ENCODE measurements around the gene LRG1.

Gene LRG1

DNA sequence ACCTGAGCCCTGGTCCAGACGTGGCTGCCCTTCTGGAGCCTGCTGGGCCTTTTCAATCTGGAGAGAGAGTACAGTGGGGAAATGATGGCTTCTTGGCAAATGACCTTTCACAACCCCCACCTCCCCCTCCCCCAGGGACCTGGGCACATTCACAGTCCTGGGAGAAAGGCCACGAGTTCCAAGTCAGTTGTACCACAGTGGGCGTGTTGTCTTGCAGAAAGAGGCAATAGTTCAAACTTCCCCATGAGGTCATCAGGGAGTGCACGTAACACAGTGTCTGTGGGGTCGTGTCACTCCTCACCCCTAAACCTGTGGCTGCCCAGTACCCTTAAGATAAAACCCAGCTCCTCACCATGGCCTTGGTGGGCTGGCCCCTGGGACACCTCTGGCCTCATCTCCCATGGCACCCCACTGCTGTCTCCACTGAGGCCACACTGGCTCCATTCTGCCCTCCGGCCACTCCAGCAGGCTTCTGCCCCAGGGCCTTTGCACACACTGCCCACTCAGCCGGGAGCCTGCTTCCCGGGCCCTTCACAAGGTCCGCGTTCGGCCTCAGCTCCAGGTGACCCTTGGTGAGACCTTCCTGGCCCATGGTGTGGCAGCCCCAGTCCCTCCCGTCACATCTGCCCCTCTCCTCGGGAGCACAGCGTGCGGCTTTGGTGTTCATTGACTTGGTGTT is 34.8 kb downstream of the LRG1 start:
- TF ChIP-seq RAD21 (IDR thresholded peaks at IDR 0.05; ENCODE audit: low read depth) (no peak), CEBPB (IDR thresholded peaks at IDR 0.05) (no peak), TCF12 (IDR thresholded peaks at IDR 0.05; ENCODE audit: low read depth) (no peak), ZBTB7A (IDR thresholded peaks at IDR 0.05; ENCODE audit: low read depth) (no peak), YY1 (IDR thresholded peaks at IDR 0.05; ENCODE audit: low read depth) (no peak), NFIC (IDR thresholded peaks at IDR 0.05) (no peak), CREB1 (IDR thresholded peaks at IDR 0.05; ENCODE audit: low read depth) (no peak), TEAD4 (IDR thresholded peaks at IDR 0.05) (no peak), EP300 (IDR thresholded peaks at IDR 0.05; ENCODE audit: borderline replicate concordance) (no peak), FOXM1 (IDR thresholded peaks at IDR 0.05; ENCODE audit: borderline replicate concordance, low read depth) (no peak), TAF1 (IDR thresholded peaks at IDR 0.05; ENCODE audit: low read depth) (no peak), EGR1 (IDR thresholded peaks at IDR 0.05) (no peak)
- TF ChIP-seq, protein P1, sequence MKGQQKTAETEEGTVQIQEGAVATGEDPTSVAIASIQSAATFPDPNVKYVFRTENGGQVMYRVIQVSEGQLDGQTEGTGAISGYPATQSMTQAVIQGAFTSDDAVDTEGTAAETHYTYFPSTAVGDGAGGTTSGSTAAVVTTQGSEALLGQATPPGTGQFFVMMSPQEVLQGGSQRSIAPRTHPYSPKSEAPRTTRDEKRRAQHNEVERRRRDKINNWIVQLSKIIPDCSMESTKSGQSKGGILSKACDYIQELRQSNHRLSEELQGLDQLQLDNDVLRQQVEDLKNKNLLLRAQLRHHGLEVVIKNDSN (IDR thresholded peaks at IDR 0.05) = no peak
- TF ChIP-seq, protein P2, sequence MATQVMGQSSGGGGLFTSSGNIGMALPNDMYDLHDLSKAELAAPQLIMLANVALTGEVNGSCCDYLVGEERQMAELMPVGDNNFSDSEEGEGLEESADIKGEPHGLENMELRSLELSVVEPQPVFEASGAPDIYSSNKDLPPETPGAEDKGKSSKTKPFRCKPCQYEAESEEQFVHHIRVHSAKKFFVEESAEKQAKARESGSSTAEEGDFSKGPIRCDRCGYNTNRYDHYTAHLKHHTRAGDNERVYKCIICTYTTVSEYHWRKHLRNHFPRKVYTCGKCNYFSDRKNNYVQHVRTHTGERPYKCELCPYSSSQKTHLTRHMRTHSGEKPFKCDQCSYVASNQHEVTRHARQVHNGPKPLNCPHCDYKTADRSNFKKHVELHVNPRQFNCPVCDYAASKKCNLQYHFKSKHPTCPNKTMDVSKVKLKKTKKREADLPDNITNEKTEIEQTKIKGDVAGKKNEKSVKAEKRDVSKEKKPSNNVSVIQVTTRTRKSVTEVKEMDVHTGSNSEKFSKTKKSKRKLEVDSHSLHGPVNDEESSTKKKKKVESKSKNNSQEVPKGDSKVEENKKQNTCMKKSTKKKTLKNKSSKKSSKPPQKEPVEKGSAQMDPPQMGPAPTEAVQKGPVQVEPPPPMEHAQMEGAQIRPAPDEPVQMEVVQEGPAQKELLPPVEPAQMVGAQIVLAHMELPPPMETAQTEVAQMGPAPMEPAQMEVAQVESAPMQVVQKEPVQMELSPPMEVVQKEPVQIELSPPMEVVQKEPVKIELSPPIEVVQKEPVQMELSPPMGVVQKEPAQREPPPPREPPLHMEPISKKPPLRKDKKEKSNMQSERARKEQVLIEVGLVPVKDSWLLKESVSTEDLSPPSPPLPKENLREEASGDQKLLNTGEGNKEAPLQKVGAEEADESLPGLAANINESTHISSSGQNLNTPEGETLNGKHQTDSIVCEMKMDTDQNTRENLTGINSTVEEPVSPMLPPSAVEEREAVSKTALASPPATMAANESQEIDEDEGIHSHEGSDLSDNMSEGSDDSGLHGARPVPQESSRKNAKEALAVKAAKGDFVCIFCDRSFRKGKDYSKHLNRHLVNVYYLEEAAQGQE (IDR thresholded peaks at IDR 0.05; ENCODE audit: low read depth) = no peak

DNA sequence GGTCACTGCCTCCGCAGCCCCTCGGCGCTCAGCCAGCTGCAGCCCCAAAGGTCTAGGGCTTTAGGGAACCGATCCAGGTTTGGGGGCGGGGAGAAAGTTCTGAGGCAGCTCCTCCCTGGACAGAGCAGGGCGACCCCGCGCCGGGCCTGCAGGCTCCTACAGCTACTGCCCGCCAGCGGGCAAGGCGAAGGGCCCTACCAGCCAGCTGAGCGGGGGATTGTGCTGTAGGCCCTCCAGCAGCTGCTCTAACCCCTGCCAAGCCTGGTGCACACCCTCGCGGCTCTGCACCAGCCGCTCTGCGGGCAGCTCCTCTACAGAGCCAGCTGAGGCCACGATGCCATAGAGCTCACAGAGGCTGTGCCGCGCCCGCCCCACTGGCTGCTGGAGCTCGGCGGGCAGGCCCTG is 35.5 kb downstream of the LRG1 start:
- TF ChIP-seq TCF12 (IDR thresholded peaks at IDR 0.05; ENCODE audit: low read depth) (no peak), ZBTB7A (IDR thresholded peaks at IDR 0.05; ENCODE audit: low read depth) (no peak), TEAD4 (IDR thresholded peaks at IDR 0.05) (no peak), EGR1 (IDR thresholded peaks at IDR 0.05) (no peak), FOXM1 (IDR thresholded peaks at IDR 0.05; ENCODE audit: borderline replicate concordance, low read depth) (no peak)

DNA sequence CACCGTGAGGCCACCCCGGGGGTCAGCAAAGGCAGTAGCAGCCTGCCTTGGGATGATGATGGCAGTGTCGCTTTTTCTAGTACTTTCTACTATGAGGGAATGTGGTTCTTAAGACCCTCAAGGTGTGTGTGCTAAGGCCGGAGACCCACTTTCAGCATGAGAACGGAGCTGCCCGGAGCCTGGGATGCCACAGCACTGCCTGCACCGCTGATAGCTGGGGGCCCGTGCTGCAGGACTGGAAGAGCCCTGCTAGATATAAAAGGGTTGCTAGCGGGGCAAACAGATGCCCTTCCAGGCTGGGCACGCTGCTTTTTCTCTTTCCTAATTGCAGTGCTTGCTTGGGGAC is 36.0 kb downstream of the LRG1 start:
- no peak for TF ChIP-seq NFIC (IDR thresholded peaks at IDR 0.05)
- TF ChIP-seq, protein P3, sequence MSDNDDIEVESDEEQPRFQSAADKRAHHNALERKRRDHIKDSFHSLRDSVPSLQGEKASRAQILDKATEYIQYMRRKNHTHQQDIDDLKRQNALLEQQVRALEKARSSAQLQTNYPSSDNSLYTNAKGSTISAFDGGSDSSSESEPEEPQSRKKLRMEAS (IDR thresholded peaks at IDR 0.05) = no peak
- no peak for TF ChIP-seq CREB1 (IDR thresholded peaks at IDR 0.05; ENCODE audit: low read depth)
- TF ChIP-seq RAD21 (IDR thresholded peaks at IDR 0.05; ENCODE audit: low read depth) = no peak
- TF ChIP-seq YY1 (IDR thresholded peaks at IDR 0.05; ENCODE audit: low read depth) = no peak
- no peak for TF ChIP-seq TCF12 (IDR thresholded peaks at IDR 0.05; ENCODE audit: low read depth)
- no peak for TF ChIP-seq TAF1 (IDR thresholded peaks at IDR 0.05; ENCODE audit: low read depth)
- TF ChIP-seq, protein P1 (IDR thresholded peaks at IDR 0.05) = no peak
- TF ChIP-seq TEAD4 (IDR thresholded peaks at IDR 0.05) = no peak
- no peak for TF ChIP-seq EGR1 (IDR thresholded peaks at IDR 0.05)
- TF ChIP-seq, protein P2 (IDR thresholded peaks at IDR 0.05; ENCODE audit: low read depth) = no peak
- no peak for TF ChIP-seq ZBTB7A (IDR thresholded peaks at IDR 0.05; ENCODE audit: low read depth)
- TF ChIP-seq FOXM1 (IDR thresholded peaks at IDR 0.05; ENCODE audit: borderline replicate concordance, low read depth) = no peak
- no peak for TF ChIP-seq EP300 (IDR thresholded peaks at IDR 0.05; ENCODE audit: borderline replicate concordance)
- no peak for TF ChIP-seq CEBPB (IDR thresholded peaks at IDR 0.05)

DNA sequence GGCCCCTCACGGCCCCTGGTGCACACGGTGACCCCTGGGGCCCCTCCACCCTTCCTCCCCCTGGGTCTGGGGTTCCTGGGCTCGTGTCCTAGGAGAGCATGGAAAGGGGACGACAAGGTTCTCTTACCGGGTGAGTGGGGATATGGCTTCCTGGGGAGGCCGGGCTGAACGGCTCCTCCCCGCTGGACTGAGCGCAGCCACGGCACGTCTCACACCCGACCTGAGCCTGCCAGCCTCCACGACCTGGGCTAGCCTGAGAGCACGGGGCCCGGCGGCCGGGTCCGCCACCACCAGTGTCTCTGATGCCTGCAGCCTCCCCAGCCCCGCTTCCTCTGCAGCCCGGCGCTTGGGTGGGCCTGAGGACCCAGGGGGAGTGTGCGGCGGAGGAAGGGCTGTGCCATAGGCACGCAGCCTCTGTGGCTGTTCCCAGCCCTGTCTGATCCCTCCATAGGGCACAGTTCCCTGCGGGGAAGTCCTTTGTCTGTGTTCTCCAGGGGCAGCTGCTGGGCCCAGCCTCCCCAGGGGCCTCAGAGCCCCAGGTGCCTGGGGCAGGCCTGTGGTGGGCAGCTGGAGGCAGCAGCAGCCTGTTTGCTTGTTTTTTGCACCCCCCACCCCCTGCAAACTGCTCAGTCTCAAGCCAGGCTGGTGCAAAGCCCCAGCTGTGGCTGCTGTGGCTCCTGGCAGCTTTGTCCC is 36.6 kb downstream of the LRG1 start:
- TF ChIP-seq TCF12 (IDR thresholded peaks at IDR 0.05; ENCODE audit: low read depth) (no peak), TEAD4 (IDR thresholded peaks at IDR 0.05) (no peak), FOXM1 (IDR thresholded peaks at IDR 0.05; ENCODE audit: borderline replicate concordance, low read depth) (no peak), RAD21 (IDR thresholded peaks at IDR 0.05; ENCODE audit: low read depth) (no peak), ZBTB7A (IDR thresholded peaks at IDR 0.05; ENCODE audit: low read depth) (no peak)
- TF ChIP-seq, protein P2 (IDR thresholded peaks at IDR 0.05; ENCODE audit: low read depth) = no peak
- TF ChIP-seq, protein P1 (IDR thresholded peaks at IDR 0.05) = no peak
- TF ChIP-seq, protein P3 (IDR thresholded peaks at IDR 0.05) = no peak
